ENCODE data around the gene LPGAT1.
"Not testable (repeated sequence)": the region's sequence is repeated elsewhere in the genome, so short reads cannot be mapped to it uniquely, and the experiment has no call there.

Gene LPGAT1, protein sequence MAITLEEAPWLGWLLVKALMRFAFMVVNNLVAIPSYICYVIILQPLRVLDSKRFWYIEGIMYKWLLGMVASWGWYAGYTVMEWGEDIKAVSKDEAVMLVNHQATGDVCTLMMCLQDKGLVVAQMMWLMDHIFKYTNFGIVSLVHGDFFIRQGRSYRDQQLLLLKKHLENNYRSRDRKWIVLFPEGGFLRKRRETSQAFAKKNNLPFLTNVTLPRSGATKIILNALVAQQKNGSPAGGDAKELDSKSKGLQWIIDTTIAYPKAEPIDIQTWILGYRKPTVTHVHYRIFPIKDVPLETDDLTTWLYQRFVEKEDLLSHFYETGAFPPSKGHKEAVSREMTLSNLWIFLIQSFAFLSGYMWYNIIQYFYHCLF

DNA sequence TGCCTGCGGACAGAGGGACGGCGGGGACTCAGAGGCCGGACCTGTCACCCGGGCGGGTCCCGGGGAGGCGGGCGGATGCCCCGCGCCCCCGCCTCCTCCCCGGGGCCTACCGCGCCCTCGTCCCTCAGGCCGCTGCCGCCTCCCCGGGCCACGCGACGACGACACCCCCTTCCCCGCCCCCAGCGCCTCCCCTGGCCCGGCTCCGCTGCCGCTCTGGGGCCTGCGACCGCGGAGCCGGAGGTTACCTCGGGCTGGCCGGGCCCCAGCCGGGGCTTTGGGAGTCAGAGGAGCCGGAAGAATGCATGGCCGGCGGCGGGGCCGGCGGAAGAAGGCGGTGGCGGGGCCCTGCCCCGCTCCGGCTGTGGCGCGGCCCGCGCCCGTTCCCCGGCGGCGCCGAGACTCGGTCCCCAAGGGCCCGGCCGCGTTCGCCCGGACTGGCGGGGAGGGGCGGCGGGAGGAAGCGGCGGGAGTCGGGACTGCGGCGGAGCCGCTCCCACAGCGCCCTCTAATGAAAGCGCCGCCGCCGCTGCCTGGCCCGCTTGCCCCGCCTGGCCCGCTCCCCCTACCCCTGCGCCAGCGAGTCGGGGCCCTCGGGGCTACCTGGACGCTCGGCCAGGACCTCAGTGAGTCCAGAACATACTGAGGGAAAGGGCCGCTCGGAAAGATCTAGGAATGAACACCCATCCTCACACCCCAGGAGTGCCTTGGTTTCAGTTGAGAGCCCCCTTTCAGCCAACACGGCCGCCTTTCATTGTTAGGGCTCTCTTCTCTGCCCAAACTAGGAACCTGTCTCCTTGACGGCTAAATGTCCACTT is at the start of gene LPGAT1:
LPGAT1 (minus strand) TSS at position 436 of the 815 bp plus-strand sequence. CDS start 1,467 bp downstream, outside the sequence.
- DNase-seq = peak; percentile 79

DNA sequence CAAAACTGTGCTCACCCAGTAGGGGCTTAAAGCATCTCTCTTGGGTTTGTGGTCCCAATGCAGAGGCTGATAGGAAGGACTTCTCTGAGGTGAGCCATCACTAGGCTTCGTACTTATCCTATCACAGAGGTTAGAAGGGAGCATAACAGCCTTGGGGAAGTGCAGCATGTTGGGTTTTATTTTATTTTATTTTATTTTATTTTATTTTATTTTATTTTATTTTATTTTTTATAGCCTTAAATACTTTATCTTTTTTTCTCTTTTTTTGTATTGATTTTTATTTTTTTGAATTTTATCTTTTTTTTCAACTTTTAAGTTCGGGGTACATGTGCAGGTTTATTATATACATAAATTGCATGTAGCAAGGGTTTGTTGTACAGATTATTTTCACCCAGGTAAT is 48.9 kb upstream of the LPGAT1 start:
- DNase-seq = no peak

DNA sequence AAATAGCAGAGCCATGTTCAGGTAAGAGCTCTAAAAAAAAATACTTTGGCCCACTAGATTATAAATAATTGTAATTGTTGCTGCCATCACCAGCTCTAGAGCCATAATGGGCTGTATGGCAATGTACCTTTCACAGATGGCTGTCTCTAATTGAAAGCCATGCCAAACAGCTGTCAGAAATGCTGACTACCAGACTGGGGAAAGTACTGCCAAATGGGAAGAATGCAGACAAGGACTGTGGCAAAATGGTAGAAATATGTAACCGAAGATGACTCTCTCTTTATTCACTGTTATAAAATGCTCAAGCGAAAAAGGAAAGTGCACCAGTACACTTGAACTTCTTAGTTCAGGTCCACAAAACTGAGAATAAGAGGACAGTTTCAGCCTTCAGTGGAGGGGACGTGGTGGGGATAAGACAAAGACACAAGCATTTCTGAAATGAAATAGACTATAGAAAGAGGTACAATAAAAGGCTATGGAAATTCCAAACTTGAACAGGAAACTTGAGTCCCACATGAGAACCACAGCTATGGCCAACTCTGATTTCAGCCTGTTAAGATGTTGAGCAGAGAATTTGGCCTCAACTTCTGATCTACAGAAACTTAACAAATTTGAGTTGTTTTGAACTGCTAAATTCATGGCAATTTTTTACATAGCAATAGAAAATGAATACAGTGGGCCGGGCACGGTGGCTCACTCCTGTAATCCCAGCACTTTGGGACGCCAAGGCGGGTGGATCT is 46.5 kb upstream of the LPGAT1 start:
- DNase-seq = no peak

DNA sequence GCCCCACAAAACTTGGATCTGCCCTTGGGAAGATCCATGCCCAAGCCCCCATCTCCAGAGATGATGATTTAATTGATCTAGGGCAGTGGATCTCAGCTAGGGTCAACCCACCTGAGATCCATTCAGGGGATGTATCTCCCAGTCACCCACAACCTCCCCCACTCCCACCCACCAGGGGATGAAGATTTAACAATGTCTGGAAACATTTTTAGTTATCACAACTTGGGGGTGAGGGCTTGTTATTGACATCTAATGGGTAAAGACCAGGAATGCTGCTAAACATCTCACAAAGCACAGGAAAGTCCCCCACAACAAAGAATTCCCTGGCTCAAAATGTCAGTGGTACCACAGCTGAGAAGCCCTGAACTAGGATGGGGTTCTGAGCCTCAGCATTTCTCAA is 45.0 kb upstream of the LPGAT1 start:
- no peak for DNase-seq

DNA sequence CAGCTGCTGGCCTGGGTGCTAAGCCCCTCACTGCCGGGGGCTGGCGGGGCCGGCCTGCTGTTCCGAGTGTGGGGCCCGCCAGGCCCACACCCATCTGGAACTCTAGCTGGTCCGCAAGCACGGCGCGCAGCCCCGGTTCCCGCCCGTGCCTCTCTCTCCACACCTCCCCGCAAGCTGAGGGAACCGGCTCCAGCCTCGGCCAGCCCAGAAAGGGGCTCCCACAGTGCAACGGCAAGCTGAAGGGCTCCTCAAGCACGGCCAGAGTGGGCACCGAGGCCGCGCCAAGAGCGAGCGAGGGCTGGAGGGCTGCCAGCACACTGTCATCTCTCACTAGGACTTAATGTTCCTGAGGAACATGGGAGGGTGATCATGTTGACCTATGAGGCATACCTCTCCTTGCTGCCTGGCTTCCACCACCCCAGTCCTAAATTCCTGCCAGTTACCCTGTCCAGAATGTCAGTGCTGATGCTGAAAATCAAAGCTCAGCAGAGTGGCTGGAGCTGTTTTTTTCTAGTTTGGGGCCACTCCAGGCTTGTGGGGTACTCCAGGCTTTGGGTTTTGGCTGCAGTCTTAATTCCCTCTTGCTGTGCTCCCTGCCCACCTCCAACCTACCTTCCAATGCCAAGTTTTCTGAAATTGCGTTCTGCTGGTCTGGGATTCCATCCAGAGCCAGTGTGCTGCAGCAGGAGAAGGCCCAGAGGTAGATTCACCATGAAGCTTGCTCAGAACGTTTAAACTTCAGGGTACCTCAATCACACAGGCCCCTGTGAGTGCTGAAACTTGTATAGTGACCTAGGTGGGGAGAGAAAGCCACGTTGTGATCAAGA is 44.2 kb upstream of the LPGAT1 start:
- DNase-seq = no peak

DNA sequence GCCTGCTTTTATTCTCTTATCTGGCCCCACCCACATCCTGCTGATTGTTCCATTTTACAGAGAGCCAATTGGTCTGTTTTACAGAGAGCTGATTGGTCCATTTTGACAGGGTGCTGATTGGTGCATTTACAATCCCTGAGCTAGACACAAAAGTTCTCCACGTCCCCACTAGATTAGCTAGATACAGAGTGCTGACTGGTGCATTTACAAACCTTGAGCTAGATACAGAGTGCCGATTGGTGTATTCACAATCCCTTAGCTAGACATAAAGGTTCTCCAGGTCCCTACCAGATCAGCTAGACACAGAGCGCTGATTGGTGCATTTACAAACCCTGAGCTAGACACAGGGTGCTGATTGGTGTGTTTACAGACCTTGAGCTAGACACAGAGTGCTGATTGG is 43.2 kb upstream of the LPGAT1 start:
- DNase-seq = not testable (repeated sequence)

DNA sequence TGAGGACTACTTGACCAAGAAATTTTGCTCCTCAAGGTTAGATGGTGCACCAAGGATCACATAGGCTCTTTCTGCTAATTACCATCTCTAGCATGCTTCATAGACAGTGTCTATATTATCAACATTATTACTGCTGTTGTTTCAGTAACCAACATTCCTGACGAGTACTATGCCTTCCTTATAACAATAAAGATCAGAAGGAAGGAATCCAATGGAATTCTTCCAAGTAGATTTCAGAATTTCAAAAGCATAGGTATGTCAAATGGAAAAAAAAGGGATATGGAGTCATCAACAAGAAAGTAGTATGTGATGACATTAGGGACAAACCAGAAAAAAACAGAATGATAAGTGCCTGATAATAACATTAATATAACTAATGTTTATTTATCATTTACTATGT is 39.6 kb upstream of the LPGAT1 start:
- no peak for DNase-seq

DNA sequence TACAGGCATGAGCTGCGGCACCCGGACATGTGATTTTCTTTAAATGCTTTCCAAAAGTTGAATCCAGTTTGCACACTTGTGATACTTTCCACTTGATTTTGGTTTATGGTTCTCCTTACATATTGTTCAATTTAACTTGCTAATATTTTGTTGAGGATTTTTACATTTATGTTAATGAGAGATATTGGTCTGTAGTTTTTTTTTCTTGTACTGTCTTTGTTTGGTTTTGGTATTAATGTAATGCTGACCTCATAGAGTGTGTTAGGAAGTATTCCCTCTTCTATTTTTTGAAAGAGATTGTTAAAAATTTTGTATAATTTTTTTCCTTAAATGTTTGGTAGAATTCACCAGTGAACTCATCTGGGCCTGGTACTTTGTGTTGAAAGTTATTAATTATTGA is 34.6 kb upstream of the LPGAT1 start:
- DNase-seq = no peak

DNA sequence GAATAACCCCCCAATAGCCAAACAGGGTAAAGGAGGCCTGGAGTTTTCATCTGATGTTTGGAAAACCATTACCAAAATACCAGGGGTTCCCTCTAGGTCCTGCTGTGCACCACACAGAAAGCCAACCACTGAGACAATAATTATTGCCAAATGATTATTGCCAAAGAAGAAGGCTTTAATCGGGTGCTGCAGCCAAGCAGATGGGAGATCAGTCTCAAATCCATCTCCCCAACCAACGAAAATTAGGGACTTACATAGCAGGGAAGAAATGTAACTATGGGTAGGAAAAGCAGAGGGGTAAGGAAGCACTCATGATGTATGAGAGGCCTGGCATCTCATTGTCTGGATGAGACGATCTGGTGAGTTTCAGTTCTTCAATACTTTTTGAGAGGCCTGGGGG is 28.8 kb upstream of the LPGAT1 start:
- no peak for DNase-seq

DNA sequence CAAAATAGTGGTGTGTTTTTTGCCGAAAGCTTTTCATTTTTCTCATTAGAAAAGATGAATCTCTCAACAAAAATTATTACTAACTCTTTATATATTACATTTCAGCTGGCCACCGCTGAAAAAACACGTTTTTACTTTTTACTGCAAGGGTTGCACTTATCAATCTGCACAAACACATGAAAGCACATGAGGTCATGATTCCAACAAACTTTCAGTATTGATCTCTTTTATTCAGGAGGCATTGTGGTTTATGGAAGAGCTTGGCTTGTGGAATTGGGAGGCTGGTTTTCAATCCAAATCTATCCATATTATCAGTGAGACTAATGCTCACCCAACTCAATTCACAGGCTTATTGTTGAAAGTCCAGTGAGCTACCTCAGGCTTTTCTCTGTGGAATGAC is 20.6 kb upstream of the LPGAT1 start:
- DNase-seq = no peak

DNA sequence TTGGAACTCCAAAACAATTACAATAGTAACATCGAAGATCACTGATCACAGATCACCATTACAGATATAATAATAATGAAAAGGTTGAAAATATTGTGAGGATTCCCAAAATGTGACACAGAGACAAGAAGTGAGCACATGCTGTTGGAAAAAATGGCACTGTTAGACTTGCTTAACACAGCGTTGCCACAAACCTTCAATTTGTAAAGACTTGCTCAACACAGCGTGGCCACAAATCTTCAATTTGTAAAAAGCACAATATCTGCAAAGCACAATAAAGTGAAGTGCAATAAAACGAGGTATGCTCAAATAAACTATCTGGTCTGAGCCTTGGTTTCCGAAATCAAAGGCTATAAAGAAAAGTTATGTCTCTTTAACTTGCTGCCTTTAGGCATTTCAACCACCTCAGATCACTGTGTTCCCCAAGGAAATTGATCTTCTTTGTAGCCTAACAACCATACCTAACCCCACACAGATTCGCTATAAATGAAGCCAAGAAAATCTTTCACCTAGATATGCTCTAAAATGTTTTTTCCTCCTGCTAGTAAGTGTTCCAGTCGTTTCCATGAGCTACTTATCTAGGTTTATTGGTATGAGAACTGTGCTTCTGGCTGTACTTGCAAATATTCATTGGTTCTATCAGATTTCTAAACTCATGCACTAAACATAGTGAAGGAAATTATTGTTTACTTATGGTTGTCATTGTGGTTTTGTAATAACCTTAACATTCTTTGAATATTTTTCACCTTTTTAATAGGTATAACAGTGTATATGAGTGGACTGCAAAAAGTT is 13.1 kb upstream of the LPGAT1 start:
- no peak for DNase-seq

DNA sequence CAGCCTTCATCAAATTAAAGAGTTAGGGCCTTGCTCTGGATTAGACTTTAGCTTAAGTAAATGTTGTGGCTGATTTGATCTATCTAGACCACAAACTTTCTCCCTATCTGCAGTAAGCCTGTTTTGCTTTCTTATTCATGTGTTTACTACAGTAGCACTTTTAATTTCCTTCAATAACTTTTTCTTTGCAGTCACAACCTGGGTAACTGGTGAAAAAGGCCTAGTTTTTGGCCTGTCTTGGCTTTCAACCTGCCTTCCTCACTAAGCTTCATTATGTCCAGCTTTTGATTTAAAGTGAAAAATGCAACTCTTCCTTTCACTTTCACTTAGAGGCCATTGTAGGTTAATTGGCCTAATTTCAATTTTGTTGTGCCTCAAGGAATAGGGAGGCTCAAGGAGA is 12.5 kb upstream of the LPGAT1 start:
- no peak for DNase-seq

DNA sequence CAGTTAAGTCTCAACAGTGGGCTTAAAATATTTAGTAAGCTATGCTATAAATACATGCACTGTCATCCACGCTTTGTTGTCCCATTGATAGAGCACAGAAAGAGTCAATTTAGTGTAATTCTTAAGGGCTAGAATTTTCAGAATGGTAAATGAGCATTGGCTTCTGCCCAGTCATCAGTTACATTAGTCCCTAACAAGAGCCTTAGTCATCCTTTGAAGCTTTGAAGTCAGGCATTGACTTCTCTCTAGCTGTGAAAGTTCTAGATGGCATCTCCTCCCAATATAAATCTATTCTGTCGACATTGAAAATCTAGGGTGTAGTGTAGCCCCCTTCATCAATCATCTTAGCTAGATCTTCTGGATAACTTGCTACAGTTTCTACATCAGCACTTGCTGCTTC is 12.0 kb upstream of the LPGAT1 start:
- DNase-seq = no peak

DNA sequence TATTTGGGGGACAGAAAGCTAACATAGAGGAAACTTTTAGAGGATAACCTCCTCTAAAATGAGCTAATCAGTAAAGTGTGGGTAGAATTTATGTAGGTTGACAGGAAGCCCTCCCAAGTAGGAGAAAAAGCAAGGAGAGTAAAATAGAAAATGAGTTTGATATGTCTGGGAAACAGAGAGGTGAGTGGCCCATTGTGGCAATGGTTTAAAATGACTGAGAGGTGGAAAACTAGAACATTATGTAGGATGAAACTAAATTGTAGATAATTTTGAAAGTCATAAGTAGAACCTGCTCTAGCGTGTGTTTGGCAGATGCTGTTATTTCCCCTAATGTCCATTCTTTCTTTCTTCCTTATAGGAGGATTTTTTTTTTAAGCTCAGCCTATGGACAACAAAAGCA is 8.5 kb upstream of the LPGAT1 start:
- no peak for DNase-seq

DNA sequence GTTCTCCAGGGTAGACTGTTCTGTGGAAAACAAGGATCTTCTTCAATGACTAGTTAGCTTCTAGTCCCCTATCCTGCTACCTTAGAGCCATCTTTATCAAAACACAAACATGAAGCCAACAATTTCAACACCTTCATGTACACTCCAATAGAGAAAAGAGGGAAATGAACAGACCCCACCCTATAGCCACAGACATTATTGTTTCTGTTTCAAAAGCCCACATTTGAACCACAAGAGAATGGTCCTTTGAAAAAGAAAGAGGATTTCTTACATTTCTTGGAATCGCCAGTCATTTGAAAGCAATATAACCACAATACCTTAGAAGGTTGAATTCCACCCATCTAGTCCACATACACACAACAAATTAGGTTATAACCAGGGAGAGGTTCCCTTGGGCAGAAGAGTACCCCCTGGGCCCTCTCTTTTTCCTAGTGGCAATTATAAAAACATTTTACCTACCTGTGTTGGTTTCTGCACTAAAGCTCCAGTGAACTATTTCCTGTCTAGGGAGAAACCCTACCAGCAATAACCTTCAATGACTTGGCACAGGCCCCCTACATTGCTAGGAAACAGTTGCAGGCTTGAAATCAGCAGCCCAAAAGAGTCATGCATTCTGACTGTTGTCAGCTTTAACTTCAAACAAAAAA is 2.7 kb upstream of the LPGAT1 start:
- DNase-seq = peak; percentile 32

DNA sequence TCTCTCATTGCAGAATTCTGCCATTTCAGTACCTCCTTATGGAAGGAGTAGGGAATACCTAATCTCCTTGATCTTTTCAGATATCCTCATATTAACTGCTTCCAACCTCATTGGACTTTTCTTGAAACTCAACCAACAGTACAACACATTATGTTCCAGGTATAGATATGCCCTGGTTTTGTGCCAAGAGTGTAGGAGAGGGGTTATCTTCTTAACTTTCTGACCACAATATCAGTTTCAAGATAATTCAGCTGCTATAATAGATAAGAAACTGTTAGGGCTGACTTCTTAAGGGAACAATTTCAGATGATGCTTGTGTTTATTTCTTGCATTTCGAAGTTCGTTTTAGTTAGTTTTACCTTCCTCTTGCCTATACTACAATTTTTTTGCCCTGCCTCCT is 2.1 kb upstream of the LPGAT1 start:
- no peak for DNase-seq

DNA sequence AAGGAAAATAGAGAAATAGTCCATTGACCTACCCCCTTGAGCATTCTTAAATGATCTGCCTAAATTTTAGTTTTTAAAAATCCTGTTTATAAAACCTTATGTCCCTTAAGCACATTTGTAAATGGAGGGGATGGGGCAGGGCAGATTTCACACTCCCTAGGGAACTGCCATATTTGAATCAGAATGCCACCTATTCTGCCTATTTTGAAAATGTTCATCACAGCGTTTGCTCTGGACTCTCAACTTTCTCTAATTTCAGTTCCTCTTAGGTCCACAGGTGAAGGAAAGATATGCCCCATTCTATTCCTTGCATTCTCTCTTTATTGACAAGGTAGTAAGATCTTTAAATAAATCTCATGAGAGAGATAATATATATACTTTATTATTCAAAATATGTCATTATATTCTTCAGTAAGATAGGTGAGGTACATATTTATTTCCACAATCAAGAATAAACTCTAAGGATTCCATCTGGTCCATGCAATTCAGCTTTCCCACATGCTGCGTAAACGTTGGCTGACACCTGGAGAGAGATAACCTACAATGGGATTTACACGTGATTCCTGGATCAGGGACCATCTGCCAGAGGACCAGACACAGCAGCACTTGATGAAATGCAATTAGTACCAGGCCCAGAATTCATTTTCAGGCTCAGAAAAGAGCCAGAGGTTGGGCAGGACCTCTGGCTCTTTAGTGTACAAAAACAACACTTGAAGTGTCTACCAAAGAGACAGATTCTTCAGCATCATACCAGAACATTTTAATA is 1.2 kb upstream of the LPGAT1 start:
- DNase-seq = no peak

DNA sequence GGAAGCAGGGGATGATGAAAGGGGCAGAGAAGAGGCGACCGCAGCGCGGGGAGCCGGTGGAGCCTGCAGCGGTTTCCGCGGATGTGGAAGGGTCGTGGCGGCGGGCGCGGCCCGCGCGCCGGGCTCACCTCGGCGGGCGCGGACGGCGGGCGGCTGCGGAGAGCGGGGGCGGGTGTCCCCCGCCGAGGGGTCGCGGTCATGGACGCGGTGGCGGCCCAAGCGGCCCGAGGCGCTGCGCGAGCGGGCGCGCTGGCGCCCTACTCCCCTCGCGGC is 572 bp downstream of the LPGAT1 start:
- DNase-seq = peak; percentile 39

DNA sequence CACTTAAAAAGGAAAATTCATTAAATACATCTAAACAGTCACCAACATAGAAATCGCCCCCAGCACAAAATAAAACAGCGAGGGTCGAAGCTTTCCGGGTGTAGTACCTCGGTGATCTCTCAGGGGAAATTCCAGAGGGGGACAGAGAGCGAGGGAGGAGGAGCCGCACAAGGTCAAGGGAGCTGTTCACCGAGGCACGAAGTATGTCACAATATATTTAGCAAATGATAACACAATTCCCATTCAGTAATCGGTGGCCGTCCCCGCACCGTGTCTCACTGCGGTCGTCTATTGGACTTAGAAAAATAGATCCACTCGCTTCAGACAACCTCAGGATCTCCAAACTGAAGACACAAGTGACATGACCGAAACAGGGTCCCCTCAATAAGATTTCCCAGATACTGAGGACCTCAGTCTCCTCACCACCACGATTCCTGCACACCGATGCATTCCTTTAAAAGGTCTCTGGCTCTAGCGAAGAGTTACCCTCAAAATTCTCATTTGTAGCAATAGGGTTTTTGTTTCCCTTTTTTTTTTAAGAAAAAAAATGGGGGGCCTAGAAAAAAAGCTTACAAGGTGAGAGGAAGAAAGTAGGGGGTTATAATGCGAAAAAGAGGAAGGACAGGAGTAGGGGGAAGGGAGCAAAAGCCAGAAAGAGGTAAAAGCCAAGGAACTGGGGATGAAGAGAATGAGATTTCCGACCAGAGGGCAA is 1.1 kb downstream of the LPGAT1 start:
- DNase-seq = no peak

Measured in CD4-positive, alpha-beta T cell treated with Interleukin-17A for 4 hours (primary cell).